GM10266 (cell line): ENCODE data around the gene ESYT2.

ENCODE experiments used
- DNase-seq: peaks from one replicate; pipeline ENCODE4 v3.0.0; 2012; ENCODE audit errors: extremely low spot score
- TF ChIP-seq, protein P1 (sequence below): IDR thresholded peaks from 2 replicates; pipeline ENCODE4 v1.5.1; 2012; ENCODE audit warnings: mild to moderate bottlenecking, low read depth; ENCODE audit not compliant: control insufficient read depth, insufficient read depth; ENCODE audit errors: missing control alignments

ESYT2 gene

GRCh38 chr7:158781217-158781973, 47.9 kb downstream of the ESYT2 start:
- DNase-seq = no peak
- TF ChIP-seq, protein P1, sequence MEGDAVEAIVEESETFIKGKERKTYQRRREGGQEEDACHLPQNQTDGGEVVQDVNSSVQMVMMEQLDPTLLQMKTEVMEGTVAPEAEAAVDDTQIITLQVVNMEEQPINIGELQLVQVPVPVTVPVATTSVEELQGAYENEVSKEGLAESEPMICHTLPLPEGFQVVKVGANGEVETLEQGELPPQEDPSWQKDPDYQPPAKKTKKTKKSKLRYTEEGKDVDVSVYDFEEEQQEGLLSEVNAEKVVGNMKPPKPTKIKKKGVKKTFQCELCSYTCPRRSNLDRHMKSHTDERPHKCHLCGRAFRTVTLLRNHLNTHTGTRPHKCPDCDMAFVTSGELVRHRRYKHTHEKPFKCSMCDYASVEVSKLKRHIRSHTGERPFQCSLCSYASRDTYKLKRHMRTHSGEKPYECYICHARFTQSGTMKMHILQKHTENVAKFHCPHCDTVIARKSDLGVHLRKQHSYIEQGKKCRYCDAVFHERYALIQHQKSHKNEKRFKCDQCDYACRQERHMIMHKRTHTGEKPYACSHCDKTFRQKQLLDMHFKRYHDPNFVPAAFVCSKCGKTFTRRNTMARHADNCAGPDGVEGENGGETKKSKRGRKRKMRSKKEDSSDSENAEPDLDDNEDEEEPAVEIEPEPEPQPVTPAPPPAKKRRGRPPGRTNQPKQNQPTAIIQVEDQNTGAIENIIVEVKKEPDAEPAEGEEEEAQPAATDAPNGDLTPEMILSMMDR = no peak

DNA sequence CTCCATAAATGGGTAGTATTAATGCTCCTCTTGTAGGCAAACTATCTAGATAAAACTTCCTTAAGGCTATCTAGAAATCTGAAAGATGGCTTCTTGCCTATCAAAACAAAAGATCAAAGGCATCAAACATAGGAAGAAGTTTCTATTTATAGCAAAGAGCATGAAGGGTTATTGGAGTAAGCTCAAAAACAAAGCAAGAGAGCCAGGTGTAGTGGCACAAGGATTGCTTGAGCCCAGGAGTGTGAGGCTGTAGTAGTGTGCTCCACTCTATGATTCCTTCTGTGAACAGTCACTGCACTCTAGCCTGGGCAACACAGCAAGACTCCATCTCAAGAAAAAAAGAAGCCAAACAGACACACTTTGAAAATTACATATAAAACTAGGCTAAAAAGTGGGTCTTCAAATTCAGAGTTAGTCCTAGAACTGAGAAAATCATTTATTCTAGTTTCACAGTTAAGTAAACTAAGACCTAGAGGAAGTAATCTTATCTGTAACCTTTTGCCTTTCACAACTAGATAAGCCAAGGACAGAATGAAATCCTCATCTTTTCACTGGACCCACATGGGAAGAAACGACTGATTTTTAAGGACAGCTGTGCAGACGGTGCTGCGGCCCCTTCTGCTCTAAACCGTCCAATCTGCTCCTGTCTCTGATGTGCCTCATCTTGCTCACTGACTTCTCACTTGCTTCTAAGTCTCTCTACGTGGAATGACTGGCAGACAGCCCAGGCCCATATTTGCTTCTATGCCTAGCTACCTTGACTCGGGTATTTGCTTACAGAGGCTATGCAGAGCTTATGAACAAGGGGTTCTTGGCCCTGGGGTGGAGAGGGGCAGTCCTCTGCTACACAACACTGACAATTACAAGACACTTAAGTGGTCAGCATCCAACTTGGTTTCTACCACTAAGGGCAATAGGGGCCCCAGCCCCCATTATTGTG, 50.0 kb downstream of the ESYT2 start:
- no peak for DNase-seq
- TF ChIP-seq, protein P1 = no peak

DNA sequence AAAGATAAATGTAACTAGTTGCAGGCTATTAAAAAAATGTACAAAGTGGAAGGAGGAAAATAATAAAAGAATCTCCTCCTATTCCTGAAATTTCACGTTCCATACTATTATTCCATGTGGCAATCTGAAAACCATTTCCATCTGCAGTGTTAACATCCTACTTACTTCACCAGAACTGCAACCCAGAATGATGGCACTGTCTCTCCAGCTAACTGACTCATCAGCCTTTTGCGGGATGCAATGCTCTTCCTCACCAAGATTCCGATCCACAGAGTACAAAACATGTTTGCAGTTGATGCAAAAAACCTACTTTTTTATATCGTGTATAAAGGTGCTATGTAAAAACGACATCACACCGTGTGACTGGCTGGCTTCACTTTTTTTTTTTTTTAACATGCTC, 50.8 kb downstream of the ESYT2 start:
- no peak for DNase-seq
- TF ChIP-seq, protein P1 = no peak

- TF ChIP-seq, protein P1 = no peak
- DNase-seq = no peak
These were observed 51.5 kb downstream of the ESYT2 start for GRCh38 chr7:158777793-158778192.

DNA sequence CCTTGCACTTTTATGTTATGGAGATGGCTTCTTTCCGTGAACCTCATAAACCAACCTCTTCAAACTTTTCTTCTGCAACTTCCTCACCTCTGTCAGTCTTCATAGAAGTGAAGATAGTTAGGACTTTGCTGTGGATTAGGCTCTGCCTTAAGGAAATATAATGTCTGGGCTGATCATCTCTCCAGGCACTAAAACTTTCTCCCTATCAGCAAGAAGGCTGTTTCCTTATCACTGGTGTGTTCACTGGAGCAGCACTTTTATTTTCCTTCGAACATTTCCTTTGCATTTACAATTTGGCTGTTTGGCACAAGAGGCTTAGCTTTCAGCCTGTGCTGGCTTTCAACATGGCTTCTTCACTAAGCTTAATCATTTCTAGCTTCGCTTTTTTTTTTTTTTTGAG, 52.8 kb downstream of the ESYT2 start:
- DNase-seq = no peak

GRCh38 chr7:158774952-158775351, 54.4 kb downstream of the ESYT2 start:
- no peak for DNase-seq
- TF ChIP-seq, protein P1 = no peak

More for the DNA sequence above, 52.8 kb downstream of the ESYT2 start:
- TF ChIP-seq, protein P1 = no peak

GRCh38 chr7:158772916-158773315, 56.4 kb downstream of the ESYT2 start:
- TF ChIP-seq, protein P1 = no peak

More at GRCh38 chr7:158772916-158773315, 56.4 kb downstream of the ESYT2 start:
- no peak for DNase-seq
